Measurements from ENCODE around the gene HS6ST2. TPM values are rescaled to one million over a fixed set of nuclear protein-coding genes. Genes with fewer than 3 reads are reported as not detected.

HS6ST2 gene
- total and polyA plus RNA-seq, 4 donors: under 0.01 to 1.4 (median 0.01) TPM; not detected in 1

- H3K4me1 ChIP-seq (ENCODE audit: control insufficient read depth in 4 of 4, insufficient read depth in 4 of 4, low read length in 3 of 4): no peaks in the 10 kb centered on the region
- TF ChIP-seq, protein P1, sequence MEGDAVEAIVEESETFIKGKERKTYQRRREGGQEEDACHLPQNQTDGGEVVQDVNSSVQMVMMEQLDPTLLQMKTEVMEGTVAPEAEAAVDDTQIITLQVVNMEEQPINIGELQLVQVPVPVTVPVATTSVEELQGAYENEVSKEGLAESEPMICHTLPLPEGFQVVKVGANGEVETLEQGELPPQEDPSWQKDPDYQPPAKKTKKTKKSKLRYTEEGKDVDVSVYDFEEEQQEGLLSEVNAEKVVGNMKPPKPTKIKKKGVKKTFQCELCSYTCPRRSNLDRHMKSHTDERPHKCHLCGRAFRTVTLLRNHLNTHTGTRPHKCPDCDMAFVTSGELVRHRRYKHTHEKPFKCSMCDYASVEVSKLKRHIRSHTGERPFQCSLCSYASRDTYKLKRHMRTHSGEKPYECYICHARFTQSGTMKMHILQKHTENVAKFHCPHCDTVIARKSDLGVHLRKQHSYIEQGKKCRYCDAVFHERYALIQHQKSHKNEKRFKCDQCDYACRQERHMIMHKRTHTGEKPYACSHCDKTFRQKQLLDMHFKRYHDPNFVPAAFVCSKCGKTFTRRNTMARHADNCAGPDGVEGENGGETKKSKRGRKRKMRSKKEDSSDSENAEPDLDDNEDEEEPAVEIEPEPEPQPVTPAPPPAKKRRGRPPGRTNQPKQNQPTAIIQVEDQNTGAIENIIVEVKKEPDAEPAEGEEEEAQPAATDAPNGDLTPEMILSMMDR (IDR thresholded peaks at IDR 0.05; ENCODE audit: low read depth, low read length, missing input control): no peak
- no peak for TF ChIP-seq HNF4A (conservative IDR thresholded peaks at IDR 0.05)
- no peak for TF ChIP-seq ATF3 (IDR thresholded peaks at IDR 0.05)
- no peak for TF ChIP-seq HNF4G (IDR thresholded peaks at IDR 0.05)
- no peak for TF ChIP-seq RAD21 (IDR thresholded peaks at IDR 0.05)
- TF ChIP-seq, protein P2, sequence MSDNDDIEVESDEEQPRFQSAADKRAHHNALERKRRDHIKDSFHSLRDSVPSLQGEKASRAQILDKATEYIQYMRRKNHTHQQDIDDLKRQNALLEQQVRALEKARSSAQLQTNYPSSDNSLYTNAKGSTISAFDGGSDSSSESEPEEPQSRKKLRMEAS (IDR thresholded peaks at IDR 0.05): no peak
- no peak for TF ChIP-seq GABPA (IDR thresholded peaks at IDR 0.05 in 1 of 2, conservative IDR thresholded peaks at IDR 0.05 in 1 of 2)
- no peak for TF ChIP-seq NR2F2 (IDR thresholded peaks at IDR 0.05)
- no peak for TF ChIP-seq ZBTB33 (IDR thresholded peaks at IDR 0.05)
- TF ChIP-seq TAF1 (conservative IDR thresholded peaks at IDR 0.05): no peak
- TF ChIP-seq RXRA (IDR thresholded peaks at IDR 0.05): no peak
- no peak for TF ChIP-seq YY1 (IDR thresholded peaks at IDR 0.05)
- no peak for TF ChIP-seq JUND (IDR thresholded peaks at IDR 0.05)
- no peak for TF ChIP-seq EGR1 (IDR thresholded peaks at IDR 0.05; ENCODE audit: low read depth in 2 of 2)
- TF ChIP-seq SP1 (IDR thresholded peaks at IDR 0.05): no peak
- no peak for TF ChIP-seq FOXA1 (IDR thresholded peaks at IDR 0.05)
- no peak for TF ChIP-seq FOXA2 (IDR thresholded peaks at IDR 0.05)
- no peak for TF ChIP-seq REST (IDR thresholded peaks at IDR 0.05)
- H3K9me3 ChIP-seq (ENCODE audit: control insufficient read depth in 4 of 4, low read length in 3 of 4): no peaks in the 10 kb centered on the region
- no peak overlapping the region for H3K4me3 ChIP-seq (ENCODE audit: low read depth in 1 of 3, low read length in 3 of 3)
- H3K27me3 ChIP-seq (ENCODE audit: control insufficient read depth in 4 of 4, insufficient read depth in 4 of 4, low read length in 3 of 4): peaks cover 0 to 3% (median 0%) of the 10 kb centered on the region in 4 donors
- no peak overlapping the region for H3K27ac ChIP-seq (ENCODE audit: low read depth in 1 of 2, low read length in 2 of 2)
- WGBS: 34% methylated on average over 3 of the region's 3 CpGs
- no peaks in the 10 kb centered on the region for H3K36me3 ChIP-seq (ENCODE audit: control insufficient read depth in 4 of 4, insufficient read depth in 3 of 4, low read depth in 1 of 4, low read length in 3 of 4)
- DNase-seq (ENCODE audit: low spot score): no peak
- no peak overlapping the region for H3K9ac ChIP-seq (ENCODE audit: low read depth in 1 of 2, low read length in 2 of 2)
Observed at GRCh38 chrX:132623942-132624341, 334.5 kb downstream of the HS6ST2 start.
